Kasumi-1 (cell line): ENCODE results near the gene C6.
"Not testable (repeated sequence)": the region's sequence is repeated elsewhere in the genome, so short reads cannot be mapped to it uniquely, and the experiment has no call there.

Experiments used
- DNase-seq, 2 experiments: peaks; one replicate each; lab custom pipeline; 2025; lab: John Stamatoyannopoulos, UW

Gene C6

DNA sequence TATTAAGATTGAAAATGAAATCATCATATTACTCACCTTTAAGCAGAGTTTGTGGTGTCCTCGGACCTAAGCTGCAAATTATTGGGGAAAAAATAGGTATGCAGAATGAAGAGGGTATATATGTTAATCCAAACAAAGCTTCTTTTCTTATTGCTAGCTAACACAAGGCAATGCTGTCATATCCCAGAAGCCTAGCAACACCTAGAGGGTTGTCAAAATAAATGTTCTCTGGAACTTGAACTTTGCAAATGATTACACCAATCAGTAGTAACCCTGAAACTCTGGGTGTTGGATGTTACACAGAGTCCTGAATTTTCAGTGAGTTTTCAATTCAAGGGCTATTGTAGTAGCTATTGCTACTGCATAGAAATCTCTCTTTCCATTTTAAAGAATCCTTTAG, at the start of gene C6:
TSS of gene C6 (minus strand) at position 193 of the 400 bp plus-strand sequence. CDS start 10,302 bp downstream, outside the sequence.
- DNase-seq: no peak

DNA sequence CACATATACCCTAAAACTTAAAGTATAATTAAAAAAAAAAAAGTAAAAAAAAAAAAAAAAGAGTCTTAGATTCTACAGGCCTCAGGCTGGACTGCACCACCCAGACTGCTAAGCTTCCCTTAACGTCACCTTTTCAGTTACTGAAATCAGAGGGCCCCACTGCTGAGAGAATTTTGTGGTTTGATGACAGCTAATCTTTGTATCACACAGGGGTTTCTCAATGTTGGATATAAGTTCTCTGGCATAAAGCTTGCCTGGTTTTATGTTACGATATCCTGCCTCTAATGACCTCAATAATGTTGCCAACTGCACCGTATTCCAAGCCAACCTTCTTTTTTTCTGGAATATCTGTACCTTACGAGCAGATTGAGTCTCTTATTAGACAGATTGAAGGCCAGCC, 43.1 kb upstream of the C6 start:
- no peak for DNase-seq

DNA sequence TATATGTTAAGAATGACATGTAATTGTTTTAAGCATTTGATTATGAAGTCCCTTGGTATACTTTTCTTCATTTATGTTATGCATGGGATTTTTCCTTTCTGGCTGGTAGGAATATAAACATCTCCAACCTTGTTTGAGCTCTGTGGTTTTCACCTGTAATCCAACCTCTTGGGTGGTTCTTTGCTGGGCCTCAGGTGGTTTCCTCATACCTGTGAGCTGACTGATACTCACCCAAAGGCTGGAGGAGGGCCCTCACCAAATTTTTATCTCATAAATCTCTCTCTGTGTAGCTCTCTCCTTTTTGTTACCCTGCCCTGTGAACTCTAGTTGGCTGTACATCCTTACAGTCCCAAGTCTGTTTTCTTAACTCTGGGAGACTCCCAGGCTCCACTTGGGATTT, 39.8 kb upstream of the C6 start:
- DNase-seq: no peak

DNA sequence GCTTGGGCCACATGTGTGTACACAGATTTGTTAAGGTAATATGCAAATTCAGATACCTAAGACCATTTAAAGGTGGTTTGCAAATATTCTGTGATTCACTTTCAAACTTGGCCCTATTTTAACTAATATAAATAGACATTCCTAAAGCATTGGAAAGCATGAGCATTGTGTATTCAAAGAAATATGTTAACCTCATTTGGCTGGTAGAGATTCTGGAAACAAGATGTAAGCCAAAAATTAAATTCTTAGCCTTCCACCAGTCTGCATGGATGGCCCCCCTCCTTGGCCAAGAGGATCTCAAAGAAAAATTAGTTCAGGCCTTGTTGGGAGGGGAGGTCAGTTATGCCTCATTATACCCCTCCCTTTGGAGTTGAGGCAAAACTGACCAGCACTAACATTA, 38.7 kb upstream of the C6 start:
- no peak for DNase-seq

DNA sequence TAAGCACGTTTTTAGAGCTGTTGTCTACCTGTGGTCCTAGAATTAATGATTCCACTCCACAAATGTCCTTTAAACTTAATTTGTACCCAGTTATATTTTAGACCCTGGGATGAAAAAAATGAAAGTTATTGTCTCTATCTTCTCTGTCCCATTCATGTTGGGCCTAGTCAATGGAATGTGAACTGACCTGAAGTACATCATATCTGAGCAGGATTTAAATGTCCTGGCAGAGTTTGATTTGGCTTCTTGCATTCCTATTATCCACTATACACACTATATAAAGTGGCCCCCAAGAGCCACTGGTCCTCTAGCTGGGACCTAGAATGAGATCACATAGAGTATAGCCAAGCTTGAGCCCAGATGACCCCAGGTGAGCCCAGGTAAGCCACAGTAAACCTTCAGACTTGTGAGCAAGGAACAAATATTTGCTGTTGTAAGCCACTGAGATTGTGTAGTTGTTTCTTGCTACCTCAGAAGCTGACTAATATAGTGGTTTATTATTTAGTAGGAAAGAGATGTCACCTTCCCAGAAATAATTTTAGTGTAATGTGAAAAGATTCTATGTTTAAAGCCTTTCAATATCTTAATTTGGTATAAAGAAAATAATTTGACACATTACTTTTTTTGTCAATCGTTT, 37.1 kb upstream of the C6 start:
- DNase-seq: no peak

DNA sequence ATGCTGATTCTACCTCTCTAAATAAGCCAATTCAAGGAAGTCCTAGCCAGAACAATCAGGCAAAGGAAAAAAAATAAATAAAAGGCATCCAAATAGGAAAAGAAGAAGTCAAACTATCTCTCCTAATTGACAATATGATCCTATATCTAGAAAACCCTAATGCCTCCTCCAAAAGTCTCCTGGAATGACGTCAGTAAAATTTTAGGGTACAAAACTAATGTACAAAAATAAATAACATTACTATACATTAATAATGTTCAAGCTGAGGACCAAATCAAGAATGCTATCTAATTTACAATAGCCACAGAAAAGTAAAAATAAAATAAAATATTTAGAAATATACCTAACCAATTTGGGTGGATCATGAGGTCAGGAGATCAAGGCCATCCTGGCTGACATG, 33.8 kb upstream of the C6 start:
- no peak for DNase-seq

DNA sequence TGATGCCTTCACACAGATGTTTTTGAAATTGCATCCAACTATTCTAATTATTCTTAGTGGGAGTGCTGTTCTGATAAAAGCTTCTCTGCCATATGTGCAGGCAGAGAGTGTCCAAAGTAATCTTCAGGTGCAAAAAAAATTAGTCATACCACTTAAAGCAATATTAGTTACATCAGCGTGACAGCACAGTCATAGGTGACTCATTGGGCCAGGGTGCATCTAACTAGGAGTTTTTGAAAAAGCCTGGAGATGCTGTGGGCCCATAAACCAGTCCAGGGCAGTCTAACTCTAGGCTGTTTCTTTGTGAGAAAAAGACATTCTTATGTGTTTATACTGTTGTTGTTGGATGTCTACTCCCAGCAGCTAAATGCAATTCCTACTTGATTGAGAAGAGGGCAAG, 33.0 kb upstream of the C6 start:
- no peak for DNase-seq

DNA sequence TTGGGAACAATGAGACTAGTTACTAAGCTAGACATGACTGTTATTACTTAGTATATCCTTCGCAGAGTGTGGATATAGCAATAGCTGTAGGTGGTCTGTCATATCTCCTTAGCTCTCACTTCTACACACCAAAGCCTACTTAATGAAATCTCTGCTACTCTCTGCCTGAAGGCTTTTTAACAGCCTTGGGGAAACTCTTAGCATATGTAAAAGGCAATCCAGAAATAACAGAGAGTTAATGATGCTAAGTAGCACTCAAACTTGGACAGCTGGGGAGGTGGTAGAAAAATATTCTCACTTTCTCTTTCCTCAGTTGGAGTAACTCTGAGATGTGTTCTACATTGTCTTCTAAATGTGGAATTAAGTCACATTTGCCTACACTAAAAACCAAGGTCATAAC, 30.2 kb upstream of the C6 start:
- no peak for DNase-seq

DNA sequence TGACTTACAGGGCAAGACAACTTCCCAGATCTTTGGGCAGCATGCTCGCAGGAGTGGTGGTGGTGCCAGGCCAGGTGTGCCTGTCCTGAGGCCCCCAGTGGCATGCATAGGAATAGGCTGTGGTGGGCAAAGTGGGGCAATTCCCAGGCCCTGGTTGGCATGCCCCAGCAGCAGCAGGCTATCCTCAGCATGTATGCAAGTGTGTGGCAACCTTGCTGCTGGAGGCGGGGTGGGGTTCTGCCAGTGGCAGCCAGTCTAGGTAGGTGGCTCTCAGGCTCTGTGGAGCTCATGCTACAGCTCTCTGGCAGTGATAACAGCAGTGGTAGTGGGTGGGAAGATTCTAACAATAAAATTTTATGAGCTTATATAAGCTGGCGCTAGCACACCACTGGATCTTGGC, 27.7 kb upstream of the C6 start:
- DNase-seq: no peak

DNA sequence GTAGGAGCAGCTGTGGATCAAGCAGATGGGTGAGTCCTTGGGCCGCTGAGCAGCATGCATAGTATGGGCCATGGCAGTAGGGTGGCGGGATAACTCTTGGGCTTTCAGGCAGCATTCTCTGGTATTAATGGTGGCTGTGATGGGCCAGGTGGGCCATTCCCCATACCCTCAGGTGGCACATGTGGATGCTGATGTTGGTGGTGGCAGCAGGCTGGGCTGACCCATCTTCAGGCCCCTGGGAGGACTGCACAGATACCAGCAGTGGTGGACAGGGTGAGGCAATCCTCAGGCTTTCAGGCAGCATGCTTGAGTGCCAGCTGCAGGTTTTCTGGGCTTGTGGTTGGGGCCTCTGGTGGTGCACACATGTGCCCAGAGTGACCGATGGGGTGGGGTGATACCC, 27.1 kb upstream of the C6 start:
- no peak for DNase-seq

DNA sequence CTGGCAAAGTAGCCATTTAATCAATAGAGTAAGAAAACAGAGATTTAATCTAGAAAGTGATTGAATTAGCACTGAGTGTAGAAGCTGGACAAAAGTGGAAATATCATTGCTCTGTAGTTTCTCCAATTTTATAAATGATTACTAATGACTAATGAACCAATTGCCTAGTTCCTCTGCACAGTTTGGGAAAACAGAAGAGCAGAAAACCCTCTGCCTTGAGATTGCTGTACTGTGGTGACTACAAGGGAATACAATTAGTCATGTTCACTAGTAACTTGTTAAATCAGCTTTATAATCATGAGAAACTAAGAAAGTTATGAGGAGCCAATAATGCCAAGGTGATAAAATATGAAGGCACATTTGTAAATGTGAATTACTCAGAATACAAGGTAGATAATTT, 21.1 kb upstream of the C6 start:
- no peak for DNase-seq

DNA sequence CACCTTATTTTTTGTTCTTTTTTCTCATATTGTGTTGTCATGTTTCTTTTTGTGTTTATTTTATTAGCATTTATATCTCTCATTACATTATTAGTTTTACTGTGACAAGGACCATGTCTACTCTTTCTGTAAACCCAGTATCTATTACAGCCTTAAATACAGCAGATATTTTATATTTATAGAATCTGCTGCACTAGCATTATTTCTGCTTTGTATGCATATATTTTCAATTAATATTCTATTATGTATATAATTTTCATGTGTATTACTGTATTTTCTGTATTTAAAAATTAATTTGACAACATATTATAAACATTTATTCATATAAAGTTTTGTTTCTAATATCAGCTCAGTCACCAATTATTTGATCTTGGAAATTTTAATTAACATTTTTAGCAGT, 19.5 kb upstream of the C6 start:
- no peak for DNase-seq

DNA sequence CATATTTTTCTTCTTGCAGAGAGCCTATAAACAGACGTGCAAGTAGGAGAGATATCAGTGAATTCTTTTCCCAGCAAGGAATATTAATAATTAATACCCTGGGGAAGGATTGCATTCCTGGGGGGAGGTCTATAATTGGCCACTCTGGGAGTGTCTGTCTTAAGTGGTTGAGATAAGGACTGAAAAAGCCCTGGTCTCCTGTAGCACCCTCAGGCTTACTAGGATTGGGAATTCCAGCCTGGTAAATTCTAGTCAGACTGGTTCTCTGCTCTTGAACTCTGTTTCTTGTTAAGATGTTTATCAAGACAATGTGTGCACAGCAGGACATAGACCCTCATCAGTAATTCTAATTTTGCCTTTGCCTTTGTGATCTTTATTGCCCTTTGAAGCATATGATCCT, 16.9 kb upstream of the C6 start:
- not testable (repeated sequence) for DNase-seq

DNA sequence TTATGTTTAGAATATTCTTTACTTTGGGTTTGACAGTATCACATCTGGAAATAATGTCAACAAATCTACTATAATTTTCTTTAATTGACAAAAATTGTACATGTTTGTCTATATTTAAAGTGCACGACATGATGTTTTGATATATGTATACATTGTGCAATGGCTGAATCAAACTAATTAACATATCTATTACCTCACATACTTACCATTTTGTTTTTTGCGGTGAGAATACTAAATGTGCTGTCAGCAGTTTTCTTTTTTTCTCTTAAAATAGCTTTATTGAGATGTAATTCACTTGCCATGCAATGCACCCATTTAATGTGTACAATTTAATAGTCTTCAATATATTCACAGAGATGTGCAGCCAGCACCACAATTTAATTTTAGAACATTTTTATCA, 10.6 kb upstream of the C6 start:
- no peak for DNase-seq

DNA sequence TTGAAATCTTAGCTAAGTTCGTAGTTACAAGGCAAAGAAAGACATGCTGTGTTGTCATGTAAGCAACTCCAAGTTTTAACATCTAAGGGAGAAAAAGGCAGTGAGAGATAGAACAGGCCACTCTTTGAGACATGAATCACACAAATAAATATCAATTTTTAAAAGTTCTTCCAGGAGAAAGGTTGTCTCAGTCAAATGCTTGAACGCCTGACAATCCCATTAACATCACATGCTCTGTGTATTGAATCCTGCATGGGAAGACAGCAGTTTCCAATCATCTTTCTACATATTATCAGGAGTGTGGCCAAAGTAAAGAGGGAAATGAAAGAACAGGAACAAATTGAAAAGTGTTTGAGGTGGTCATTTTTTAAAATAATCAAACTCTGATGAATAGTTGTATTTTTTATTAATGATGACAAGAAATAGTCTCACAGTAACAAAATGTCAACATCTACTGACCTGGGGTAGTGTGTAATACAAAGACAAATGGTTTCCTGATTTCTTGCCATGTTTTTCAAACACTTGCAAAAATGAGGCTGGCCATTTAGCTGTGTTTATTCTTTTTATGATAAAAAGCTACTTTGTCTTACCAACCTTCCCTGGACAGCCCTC, 6.4 kb upstream of the C6 start:
- DNase-seq: no peak

DNA sequence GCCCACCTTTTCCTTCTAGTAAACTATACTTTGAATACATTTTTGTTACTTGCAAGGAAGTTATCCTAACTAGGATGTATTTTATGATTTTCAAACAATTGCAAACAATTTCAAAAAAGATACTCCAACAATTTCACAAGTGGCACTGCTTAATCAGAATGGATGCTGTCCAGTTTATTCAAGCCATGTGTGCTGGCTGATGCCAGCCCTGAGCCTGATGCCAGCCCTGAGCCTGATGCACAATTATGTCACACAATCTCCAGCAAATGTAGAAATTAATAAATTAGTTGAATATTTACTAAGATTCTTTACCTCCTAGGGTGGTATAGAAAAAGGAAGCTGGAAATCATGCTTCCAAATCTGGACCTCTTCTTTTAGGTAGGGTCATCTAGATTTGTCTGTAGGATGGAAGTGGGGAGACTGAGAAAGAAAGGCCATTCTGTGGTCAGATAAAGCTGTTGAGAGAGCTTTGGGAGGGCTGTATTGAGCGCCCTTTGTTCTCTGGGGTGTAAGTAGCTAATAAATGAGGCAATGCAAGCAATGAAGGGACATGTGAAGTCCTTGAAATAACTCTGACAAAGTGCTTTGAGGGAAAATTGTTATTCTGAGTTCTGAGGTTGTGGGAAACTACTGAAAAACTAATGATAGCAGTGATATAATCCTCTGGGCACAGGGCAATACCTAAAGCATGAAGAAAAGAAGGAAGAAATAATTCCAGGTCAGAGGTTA, 5.8 kb upstream of the C6 start:
- DNase-seq: no peak

DNA sequence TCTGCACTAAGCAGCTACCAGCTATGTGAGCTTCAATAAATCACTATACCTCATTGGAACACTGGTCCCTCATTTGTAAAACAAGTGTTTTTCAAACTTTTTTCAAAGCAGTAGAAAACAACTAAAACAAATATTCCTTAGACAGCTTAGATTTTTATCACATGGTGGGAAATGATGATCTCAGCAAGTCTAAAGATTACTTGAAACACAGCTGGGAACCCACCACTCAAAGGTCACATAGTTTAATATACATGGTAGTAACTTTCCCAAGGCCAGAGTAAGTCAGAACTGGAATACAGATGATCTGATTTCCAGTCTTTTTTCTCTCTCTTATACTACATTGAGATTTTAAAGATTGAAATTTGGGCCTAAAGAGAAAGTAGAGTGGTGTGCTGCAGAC, 850 bp upstream of the C6 start:
- DNase-seq: no peak

DNA sequence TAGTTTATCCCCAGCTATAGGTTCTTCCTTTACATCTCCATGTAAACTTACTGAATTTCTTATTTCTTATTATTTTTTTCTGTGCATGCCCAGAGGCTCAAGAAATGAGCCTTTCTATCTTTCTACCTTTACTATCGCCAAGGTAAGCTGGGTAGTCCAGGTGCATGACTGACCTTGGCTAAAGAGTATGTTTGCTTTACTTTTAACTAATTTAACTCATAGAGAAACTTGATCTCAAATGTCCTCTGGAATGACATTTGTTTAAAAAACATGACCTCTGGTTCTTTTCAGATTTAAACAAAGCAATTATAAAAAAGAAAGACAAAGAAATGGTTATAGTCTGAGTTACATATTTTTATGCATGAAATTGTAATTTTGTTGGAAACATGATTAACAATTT, 397 bp downstream of the C6 start:
- no peak for DNase-seq

DNA sequence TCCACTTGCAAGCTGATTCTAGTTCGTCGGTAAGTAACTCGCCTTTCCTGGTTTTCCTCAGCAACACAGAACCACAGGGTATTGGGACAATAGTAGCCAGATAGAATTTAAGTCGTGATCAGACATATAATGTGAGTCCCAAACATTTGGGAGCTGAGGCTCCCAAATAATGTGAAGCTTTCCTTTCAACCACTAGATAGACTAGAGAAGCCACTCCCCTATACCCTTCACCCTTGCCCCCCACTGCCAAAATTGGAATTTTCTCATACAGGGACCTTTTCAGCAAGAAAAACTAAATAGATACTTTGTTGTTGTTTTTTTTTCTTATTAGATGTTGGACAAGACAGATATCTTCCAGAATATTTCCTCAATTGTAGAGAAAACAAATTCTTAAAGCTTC, 1.9 kb downstream of the C6 start:
- no peak for DNase-seq

DNA sequence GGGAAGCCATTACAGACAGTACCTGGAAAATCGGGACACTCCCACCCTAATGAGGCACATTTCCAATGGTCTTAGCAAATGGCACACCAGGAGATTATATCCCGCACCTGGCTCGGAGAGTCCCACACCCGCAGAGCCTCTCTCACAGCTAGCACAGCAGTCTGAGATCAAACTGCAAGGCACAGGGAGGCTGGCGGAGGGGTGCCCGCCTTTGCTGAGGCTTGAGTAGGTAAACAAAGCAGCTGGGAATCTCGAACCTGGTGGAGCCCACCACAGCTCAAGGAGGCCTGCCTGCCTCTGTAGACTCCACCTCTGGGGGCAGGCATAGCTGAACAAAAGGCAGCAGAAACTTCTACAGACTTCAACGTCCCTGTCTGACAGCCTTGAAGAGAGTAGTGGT, 7.9 kb downstream of the C6 start:
- DNase-seq: not testable (repeated sequence)

DNA sequence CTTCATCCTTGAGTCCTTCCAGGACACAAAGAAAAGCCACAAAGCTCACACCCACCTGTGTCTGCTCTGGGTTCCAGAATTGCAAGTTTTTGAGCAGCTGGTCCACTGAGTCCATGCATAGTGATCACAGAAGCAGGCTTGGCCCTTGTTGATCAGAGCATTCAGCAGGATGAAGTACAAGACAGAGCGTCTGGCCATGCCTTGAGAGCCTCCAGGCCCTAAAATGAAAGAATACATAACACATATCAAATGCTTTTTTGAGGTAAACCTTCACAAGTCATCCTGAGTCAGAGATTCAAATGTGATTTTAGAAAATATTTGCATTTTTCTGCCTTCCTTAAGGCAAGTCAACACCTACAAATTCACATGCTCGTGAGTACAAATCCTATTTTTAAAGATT, 10.3 kb downstream of the C6 start:
- DNase-seq: no peak

DNA sequence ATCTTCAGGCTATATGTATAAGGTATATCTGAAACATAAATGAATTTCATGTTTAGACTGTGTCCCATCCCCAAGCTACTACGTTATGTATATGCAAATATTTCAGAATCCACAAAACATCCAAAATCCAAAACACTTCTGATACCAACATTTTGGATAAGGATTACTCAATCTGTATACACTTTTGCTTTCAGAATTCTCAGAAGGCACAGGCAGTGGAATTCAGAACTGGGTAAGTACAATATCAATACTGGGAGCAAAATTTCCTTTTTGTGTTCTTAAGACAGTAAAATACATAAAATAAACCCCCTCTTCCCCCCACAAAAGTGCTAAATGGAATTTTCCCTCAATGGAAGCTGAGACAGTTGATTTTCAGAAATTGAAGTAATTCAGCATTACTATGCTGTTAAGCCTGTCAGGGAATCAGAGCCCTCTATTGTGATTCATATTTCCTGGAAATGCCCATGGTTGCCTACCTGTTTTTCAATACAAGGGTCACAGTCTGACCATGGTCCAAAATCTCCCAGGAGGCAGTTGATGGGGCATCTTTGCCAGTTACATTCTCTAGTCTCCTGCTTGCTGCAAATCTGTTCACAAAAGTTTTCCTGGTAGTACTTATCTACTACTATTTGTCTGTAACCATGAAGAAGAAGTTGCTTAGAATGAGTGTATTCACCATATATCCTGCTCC, 12.1 kb downstream of the C6 start:
- DNase-seq: no peak

DNA sequence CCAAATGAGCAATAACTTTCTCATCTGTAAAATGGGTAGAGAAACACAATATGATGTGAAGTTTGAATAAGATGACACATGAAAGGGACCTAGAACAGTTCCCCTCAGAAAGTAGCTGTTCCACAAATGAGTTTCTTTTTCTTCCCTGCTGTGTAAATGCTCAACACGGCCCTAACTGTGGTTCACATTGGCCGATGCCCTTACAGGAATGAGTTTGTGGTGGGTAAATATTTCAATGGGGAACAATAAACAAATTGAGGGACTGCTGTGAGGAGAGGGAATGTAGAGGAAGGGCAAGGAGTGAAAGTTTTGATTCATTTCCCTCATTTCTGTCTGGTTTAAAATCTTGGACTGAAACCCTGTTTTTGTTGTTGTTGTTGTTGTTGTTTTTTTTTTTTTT, 12.8 kb downstream of the C6 start:
- no peak for DNase-seq
